DND-41 (cell line): ENCODE measurements around the gene HDAC3.

ENCODE experiments used
- ATAC-seq: fragments of 200-7000 bp; cut with Tn5 transposase; 3 replicates; pipeline ENCODE4 v1.9.1; 2021; ENCODE audit warnings: low read depth; ENCODE audit not compliant: insufficient read depth
- DNase-seq: peaks from one replicate; pipeline ENCODE4 v3.0.0-alpha.2; 2020
- H2AFZ ChIP-seq: 2 replicates; pipeline ENCODE4 v1.6.0; 2012; ENCODE audit warnings: low read depth, low read length
- H3K27ac ChIP-seq: 2 replicates; pipeline ENCODE4 v1.5.1; 2012; ENCODE audit warnings: low read length, inconsistent platforms
- H3K27me3 ChIP-seq: fragments of 200-600 bp; sonication (generic); 2 replicates; pipeline ENCODE4 v1.6.0; 2012; ENCODE audit warnings: low read length, mild to moderate bottlenecking, inconsistent platforms; ENCODE audit not compliant: insufficient read depth, poor library complexity
- H3K36me3 ChIP-seq: 2 replicates; pipeline ENCODE4 v1.5.1; 2012; ENCODE audit warnings: low read length, inconsistent platforms; ENCODE audit not compliant: insufficient read depth
- H3K4me1 ChIP-seq: 2 replicates; pipeline ENCODE4 v1.5.1; 2012; ENCODE audit warnings: mild to moderate bottlenecking, low read length; ENCODE audit not compliant: insufficient read depth
- H3K4me2 ChIP-seq: 2 replicates; pipeline ENCODE4 v1.6.0; 2012; ENCODE audit warnings: mild to moderate bottlenecking, moderate library complexity, low read length, inconsistent platforms; ENCODE audit not compliant: insufficient read depth
- H3K4me3 ChIP-seq, 2 experiments: fragments of 200-600 bp in 1 of 2; shearing (Covaris generic) in 1 of 2; 2 replicates each; pipeline ENCODE4 v1.5.1; 2012 to 2016; ENCODE audit warnings: inconsistent platforms in 2 of 2, low read length in 2 of 2, mild to moderate bottlenecking in 2 of 2, low read depth in 1 of 2, moderate library complexity in 1 of 2
- H3K79me2 ChIP-seq: 2 replicates; pipeline ENCODE4 v1.6.0; 2012; ENCODE audit warnings: low read length, inconsistent platforms; ENCODE audit not compliant: insufficient read depth
- H3K9ac ChIP-seq: 2 replicates; pipeline ENCODE4 v1.6.0; 2012; ENCODE audit warnings: low read depth, mild to moderate bottlenecking, inconsistent platforms, low read length, moderate library complexity
- H3K9me3 ChIP-seq: 2 replicates; pipeline ENCODE4 v1.5.1; 2012; ENCODE audit warnings: low read length, moderate library complexity, mild to moderate bottlenecking, inconsistent platforms; ENCODE audit not compliant: insufficient read depth, severe bottlenecking
- H4K20me1 ChIP-seq: 2 replicates; pipeline ENCODE4 v1.6.0; 2012; ENCODE audit warnings: low read length; ENCODE audit not compliant: insufficient read depth
- EZH2 ChIP-seq: IDR thresholded peaks from 3 replicates; pipeline ENCODE4 v1.6.1; 2012; ENCODE audit warnings: borderline replicate concordance, low read depth, mild to moderate bottlenecking, moderate library complexity, low read length, inconsistent platforms; ENCODE audit not compliant: severe bottlenecking
- TF ChIP-seq, protein P1 (sequence below): IDR thresholded peaks from 2 replicates; pipeline ENCODE4 v1.5.1; 2012; ENCODE audit warnings: borderline replicate concordance, low read length, moderate library complexity, mild to moderate bottlenecking; ENCODE audit not compliant: poor library complexity, severe bottlenecking; ENCODE audit errors: extremely low read depth

The HDAC3 gene

DNA sequence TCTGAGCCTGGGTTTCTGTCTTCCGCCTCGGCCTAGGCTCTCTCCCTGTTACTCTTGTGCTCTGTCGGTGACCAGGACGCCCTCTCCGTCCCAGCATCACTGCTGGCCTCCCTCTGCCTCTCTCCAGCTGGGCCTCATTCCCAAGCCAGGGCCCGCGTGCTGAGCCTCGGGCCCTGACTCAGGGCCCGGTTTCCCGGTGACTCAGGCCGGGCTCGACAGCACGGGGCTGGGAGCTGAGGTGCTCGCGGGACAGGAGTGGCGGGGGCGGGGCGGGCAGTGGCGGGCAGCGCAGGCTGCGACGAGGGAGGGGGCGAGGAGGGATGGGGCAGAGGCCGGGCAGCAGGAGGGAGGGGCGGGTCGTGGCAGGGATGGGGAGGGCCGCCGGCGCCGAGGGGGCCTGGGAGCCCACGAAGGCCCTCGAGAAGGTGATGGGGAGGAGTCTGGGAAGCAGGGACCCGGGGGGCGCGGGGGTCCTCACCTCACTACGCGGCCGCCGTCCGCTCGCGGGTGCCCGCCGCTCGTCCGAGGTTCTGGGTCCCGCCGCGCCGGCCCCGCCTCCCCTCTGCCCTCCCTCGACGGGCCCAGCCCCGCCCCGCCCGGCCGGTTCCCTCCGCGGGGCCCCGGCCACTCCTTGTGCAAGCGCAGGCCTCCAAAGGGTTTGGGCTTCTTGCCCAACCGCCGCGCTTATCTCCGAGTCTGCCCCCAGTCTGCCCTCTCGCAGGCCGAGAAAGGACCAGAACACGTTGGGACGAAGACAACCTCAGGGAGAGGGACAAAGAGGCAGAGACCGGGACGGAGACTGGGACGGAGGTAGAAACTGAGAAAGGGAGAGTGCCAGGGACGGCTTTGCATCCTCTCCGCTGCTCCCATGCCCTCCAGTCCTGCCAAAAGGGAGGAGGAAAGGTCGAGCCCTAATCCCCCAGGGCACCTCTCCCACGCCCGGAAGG is 45.3 kb upstream of the HDAC3 start, which contains the start of gene ARAP3:
TSS of gene ARAP3 (minus strand) at position 536 of the 947 bp plus-strand sequence. CDS start 1,744 bp downstream, outside the sequence.
- no peaks in the 10 kb centered on the region for H3K36me3 ChIP-seq
- no peak within 1 kb of the TSS for H3K9ac ChIP-seq
- H3K27ac ChIP-seq: no peak within 1 kb of the TSS
- no peak within 1 kb of the TSS for H3K4me2 ChIP-seq
- H4K20me1 ChIP-seq: no peaks in the 10 kb centered on the region
- no peaks in the 10 kb centered on the region for H3K79me2 ChIP-seq
- no peak for ATAC-seq
- H3K4me3 ChIP-seq: no peak within 1 kb of the TSS
- H3K27me3 ChIP-seq: no peaks in the 10 kb centered on the region
- no peak for TF ChIP-seq EZH2
- TF ChIP-seq, protein P1, sequence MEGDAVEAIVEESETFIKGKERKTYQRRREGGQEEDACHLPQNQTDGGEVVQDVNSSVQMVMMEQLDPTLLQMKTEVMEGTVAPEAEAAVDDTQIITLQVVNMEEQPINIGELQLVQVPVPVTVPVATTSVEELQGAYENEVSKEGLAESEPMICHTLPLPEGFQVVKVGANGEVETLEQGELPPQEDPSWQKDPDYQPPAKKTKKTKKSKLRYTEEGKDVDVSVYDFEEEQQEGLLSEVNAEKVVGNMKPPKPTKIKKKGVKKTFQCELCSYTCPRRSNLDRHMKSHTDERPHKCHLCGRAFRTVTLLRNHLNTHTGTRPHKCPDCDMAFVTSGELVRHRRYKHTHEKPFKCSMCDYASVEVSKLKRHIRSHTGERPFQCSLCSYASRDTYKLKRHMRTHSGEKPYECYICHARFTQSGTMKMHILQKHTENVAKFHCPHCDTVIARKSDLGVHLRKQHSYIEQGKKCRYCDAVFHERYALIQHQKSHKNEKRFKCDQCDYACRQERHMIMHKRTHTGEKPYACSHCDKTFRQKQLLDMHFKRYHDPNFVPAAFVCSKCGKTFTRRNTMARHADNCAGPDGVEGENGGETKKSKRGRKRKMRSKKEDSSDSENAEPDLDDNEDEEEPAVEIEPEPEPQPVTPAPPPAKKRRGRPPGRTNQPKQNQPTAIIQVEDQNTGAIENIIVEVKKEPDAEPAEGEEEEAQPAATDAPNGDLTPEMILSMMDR: no peak
- no peak for DNase-seq
- H2AFZ ChIP-seq: no peak within 1 kb of the TSS
- no peaks in the 10 kb centered on the region for H3K9me3 ChIP-seq
- no peaks in the 10 kb centered on the region for H3K4me1 ChIP-seq

DNA sequence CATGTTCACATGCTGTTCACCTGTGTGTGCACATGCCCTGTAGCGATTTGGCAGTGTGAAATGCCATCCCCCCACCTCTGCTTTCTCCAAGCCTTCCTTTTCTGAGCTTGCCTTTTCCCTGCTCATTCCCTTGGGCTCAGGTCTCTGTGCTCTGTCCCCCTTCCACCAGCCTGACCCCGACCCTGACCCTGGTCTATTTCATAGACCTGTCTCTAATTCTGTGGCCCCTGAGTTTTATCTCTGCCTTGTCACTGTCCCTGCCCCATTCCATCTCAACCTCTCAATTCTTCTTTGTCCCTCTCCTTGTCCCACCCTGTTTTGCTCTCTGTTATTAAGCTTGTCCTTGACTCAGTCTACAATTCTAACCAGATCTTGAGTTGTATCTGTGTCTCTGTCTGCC is 44.6 kb upstream of the HDAC3 start:
- DNase-seq: no peak
- H3K9me3 ChIP-seq: no peaks in the 10 kb centered on the region
- no peak overlapping the region for H3K27ac ChIP-seq
- ATAC-seq: no peak
- no peaks in the 10 kb centered on the region for H3K79me2 ChIP-seq
- H3K36me3 ChIP-seq: no peaks in the 10 kb centered on the region
- TF ChIP-seq EZH2: no peak
- TF ChIP-seq, protein P1: no peak
- no peaks in the 10 kb centered on the region for H3K27me3 ChIP-seq
- H3K9ac ChIP-seq: no peak overlapping the region
- no peak overlapping the region for H2AFZ ChIP-seq
- no peak overlapping the region for H3K4me3 ChIP-seq
- H3K4me1 ChIP-seq: no peaks in the 10 kb centered on the region
- no peaks in the 10 kb centered on the region for H4K20me1 ChIP-seq
- no peak overlapping the region for H3K4me2 ChIP-seq

DNA sequence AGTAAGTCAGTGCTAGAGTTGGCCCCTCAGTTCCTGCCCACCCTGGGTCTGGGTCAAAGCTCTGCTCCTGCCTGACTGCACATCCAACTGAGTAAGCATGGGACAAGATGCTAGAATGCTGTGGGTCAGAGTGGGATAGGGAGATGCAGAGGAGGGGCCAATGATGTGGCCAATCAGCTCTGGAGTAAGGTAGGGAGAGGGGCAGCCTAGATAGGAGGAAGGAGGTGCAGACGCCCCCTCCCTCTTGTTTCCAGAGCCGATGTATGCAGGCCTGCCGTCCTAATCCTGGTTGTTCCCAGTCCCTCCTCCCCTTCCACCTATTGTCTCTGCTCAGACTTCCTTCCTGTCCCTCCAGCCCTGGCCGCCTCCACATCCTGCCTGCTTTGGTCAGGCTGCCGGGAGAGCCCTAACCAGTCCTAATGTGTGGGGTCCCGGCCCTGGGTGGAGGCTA is 44.1 kb upstream of the HDAC3 start:
- H3K27me3 ChIP-seq: no peaks in the 10 kb centered on the region
- no peak for DNase-seq
- no peak overlapping the region for H3K4me3 ChIP-seq
- H3K36me3 ChIP-seq: no peaks in the 10 kb centered on the region
- H4K20me1 ChIP-seq: no peaks in the 10 kb centered on the region
- no peak for ATAC-seq
- no peaks in the 10 kb centered on the region for H3K79me2 ChIP-seq
- TF ChIP-seq EZH2: no peak
- TF ChIP-seq, protein P1: no peak
- H3K9ac ChIP-seq: no peak overlapping the region
- no peaks in the 10 kb centered on the region for H3K9me3 ChIP-seq
- no peaks in the 10 kb centered on the region for H3K4me1 ChIP-seq
- H3K4me2 ChIP-seq: no peak overlapping the region
- H2AFZ ChIP-seq: no peak overlapping the region
- H3K27ac ChIP-seq: no peak overlapping the region
